Measurements from ENCODE around the gene SRC.

The SRC gene

DNA sequence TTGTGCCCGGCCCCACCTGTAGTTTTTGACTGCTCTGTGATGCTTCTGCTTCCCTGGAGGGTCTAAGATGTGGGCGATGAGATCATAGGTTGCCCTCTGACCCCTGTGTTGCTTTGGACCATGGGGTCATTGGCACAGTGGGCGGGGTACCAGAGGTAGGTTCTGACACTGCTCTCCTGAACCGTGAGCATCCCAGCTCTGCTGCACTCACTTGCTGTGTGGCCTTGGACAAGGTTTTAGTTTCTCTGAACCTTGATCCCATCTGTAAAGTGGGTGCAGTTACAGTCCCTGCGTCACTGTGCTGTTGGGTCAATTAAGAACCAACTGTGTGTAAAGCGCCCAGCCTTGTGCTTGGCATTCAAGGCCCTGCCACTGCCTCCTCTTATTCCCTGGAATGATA is 30.9 kb downstream of the SRC start:
- no peak overlapping the region for H3K4me2 ChIP-seq
- H3K79me2 ChIP-seq (ENCODE audit: insufficient read depth, low read depth): no peaks in the 10 kb centered on the region
- no peak overlapping the region for H3K4me3 ChIP-seq (IDR thresholded peaks at IDR 0.05; ENCODE audit: insufficient read depth, low read depth, low read length)
- H3K27me3 ChIP-seq (ENCODE audit: insufficient read depth, low read depth): no peaks in the 10 kb centered on the region
- no peaks in the 10 kb centered on the region for H4K20me1 ChIP-seq (ENCODE audit: insufficient read depth)
- TF ChIP-seq, protein P1, sequence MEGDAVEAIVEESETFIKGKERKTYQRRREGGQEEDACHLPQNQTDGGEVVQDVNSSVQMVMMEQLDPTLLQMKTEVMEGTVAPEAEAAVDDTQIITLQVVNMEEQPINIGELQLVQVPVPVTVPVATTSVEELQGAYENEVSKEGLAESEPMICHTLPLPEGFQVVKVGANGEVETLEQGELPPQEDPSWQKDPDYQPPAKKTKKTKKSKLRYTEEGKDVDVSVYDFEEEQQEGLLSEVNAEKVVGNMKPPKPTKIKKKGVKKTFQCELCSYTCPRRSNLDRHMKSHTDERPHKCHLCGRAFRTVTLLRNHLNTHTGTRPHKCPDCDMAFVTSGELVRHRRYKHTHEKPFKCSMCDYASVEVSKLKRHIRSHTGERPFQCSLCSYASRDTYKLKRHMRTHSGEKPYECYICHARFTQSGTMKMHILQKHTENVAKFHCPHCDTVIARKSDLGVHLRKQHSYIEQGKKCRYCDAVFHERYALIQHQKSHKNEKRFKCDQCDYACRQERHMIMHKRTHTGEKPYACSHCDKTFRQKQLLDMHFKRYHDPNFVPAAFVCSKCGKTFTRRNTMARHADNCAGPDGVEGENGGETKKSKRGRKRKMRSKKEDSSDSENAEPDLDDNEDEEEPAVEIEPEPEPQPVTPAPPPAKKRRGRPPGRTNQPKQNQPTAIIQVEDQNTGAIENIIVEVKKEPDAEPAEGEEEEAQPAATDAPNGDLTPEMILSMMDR (conservative IDR thresholded peaks at IDR 0.05; ENCODE audit: low read depth, low read length): no peak
- H3K27ac ChIP-seq: no peak overlapping the region
- H3K9ac ChIP-seq: no peak overlapping the region
- no peaks in the 10 kb centered on the region for H3K36me3 ChIP-seq (ENCODE audit: insufficient read depth)
- no peak overlapping the region for H2AFZ ChIP-seq (ENCODE audit: low read depth)
- H3K4me1 ChIP-seq (ENCODE audit: low read depth, poor library complexity, severe bottlenecking): no peaks in the 10 kb centered on the region

- Histone ChIP-seq H3K4me2 (no peak overlapping the region), H3K27me3 (ENCODE audit: insufficient read depth, low read depth) (no peaks in the 10 kb centered on the region), H3K4me3 (IDR thresholded peaks at IDR 0.05; ENCODE audit: insufficient read depth, low read depth, low read length) (no peak overlapping the region), H3K27ac (no peak overlapping the region), H3K36me3 (ENCODE audit: insufficient read depth) (no peaks in the 10 kb centered on the region), H3K79me2 (ENCODE audit: insufficient read depth, low read depth) (no peaks in the 10 kb centered on the region), H3K4me1 (ENCODE audit: low read depth, poor library complexity, severe bottlenecking) (no peaks in the 10 kb centered on the region), H4K20me1 (ENCODE audit: insufficient read depth) (no peaks in the 10 kb centered on the region), H2AFZ (ENCODE audit: low read depth) (no peak overlapping the region), H3K9ac (no peak overlapping the region)
- TF ChIP-seq, protein P1 (conservative IDR thresholded peaks at IDR 0.05; ENCODE audit: low read depth, low read length): no peak
Measured at GRCh38 chr20:37377346-37378081, 31.6 kb downstream of the SRC start.

DNA sequence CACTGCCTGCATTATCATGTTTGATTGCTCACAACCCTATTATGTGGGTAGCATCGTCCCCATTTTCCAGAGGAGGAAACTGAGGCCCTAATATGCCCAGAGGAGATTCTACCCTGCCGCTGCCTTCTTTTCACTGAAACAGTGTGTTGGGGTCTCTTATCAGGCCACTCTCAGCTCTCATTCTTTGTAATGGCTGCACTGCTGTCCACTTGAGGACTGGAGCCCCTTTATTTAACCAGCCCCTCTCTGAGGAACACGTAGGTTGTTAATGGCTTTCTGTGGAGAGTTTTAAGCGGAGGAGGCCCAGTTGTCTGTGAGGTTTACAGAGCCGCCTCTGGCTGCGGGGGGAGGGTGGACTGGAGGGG is 32.5 kb downstream of the SRC start:
- H3K36me3 ChIP-seq (ENCODE audit: insufficient read depth): no peaks in the 10 kb centered on the region
- TF ChIP-seq, protein P1 (conservative IDR thresholded peaks at IDR 0.05; ENCODE audit: low read depth, low read length): no peak
- H3K4me3 ChIP-seq (IDR thresholded peaks at IDR 0.05; ENCODE audit: insufficient read depth, low read depth, low read length): no peak overlapping the region
- no peak overlapping the region for H2AFZ ChIP-seq (ENCODE audit: low read depth)
- H3K9ac ChIP-seq: no peak overlapping the region
- no peak overlapping the region for H3K27ac ChIP-seq
- no peaks in the 10 kb centered on the region; the same call in 1 of the 2 replicates for H3K27me3 ChIP-seq (ENCODE audit: insufficient read depth, low read depth)
- no peaks in the 10 kb centered on the region for H4K20me1 ChIP-seq (ENCODE audit: insufficient read depth)
- H3K4me2 ChIP-seq: no peak overlapping the region
- no peaks in the 10 kb centered on the region for H3K79me2 ChIP-seq (ENCODE audit: insufficient read depth, low read depth)
- H3K4me1 ChIP-seq (ENCODE audit: low read depth, poor library complexity, severe bottlenecking): no peaks in the 10 kb centered on the region

DNA sequence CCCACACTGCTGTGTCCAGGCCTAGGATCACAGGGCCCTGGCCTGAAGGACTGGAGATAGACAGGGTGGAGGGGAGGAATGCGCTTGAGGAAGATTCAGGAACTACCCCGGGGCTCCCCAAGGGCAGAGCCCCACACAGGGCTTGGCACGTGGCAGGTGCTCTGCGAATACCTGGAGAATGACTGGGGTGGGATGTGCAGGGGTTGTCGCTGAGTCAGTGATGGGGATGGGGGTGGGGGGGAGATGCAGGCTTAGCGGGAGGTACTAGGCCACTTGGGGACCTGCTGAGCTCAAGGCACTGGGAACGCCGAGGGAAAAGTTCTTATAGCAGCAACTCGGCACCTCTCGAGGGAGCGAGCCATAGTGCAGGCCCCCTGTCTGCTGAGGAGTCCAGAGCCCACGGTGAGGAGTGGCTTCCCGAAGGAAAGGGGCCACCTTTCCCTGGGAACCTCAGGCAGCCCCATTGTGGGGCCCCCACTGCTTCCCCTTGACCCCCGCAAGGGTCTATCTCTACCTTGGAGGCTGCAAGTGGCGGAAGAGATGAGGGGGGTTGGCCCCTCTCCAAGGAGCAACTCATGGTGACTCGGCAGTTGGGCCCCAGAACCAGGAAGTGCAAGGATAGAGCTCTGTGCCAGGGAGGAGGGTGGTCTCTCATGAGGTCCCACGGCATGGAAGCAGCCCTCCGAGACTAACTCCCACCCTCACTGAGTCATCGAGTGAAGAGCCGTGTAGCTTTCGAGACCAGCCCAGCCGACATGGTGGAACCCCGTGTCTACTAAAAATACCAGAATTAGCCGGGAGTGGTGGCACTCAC is 33.1 kb downstream of the SRC start:
- no peaks in the 10 kb centered on the region for H4K20me1 ChIP-seq (ENCODE audit: insufficient read depth)
- TF ChIP-seq, protein P1 (conservative IDR thresholded peaks at IDR 0.05; ENCODE audit: low read depth, low read length): no peak
- no peak overlapping the region for H3K4me3 ChIP-seq (IDR thresholded peaks at IDR 0.05; ENCODE audit: insufficient read depth, low read depth, low read length)
- H3K4me2 ChIP-seq: no peak overlapping the region
- no peaks in the 10 kb centered on the region for H3K79me2 ChIP-seq (ENCODE audit: insufficient read depth, low read depth)
- H3K9ac ChIP-seq: no peak overlapping the region
- no peak overlapping the region for H3K27ac ChIP-seq
- no peaks in the 10 kb centered on the region for H3K4me1 ChIP-seq (ENCODE audit: low read depth, poor library complexity, severe bottlenecking)
- H3K36me3 ChIP-seq (ENCODE audit: insufficient read depth): no peaks in the 10 kb centered on the region
- H2AFZ ChIP-seq (ENCODE audit: low read depth): no peak overlapping the region
- no peaks in the 10 kb centered on the region; the same call in 1 of the 2 replicates for H3K27me3 ChIP-seq (ENCODE audit: insufficient read depth, low read depth)

Data from KMS-11 (cell line).